OCI-LY1 (cell line): ENCODE measurements around the gene TXNIP.

Experiments used
- CTCF ChIP-seq: fragments of 200-600 bp; sonication (generic), shearing (Covaris generic); IDR thresholded peaks from 2 replicates; pipeline ENCODE4 v1.5.1; 2017; ENCODE audit warnings: mild to moderate bottlenecking, antibody characterized with exemption, low read length, moderate library complexity, mixed read lengths
- EZH2 ChIP-seq: fragments of 200-600 bp; sonication (generic), shearing (Covaris generic); IDR thresholded peaks from 2 replicates; pipeline ENCODE4 v1.8.0; 2017; ENCODE audit warnings: borderline replicate concordance, mixed run types, mild to moderate bottlenecking, antibody characterized with exemption, low read length, moderate library complexity, mixed read lengths

- TF ChIP-seq CTCF (no peak), EZH2 (no peak)
Observed at GRCh38 chr1:145967288-145967687, 29.1 kb downstream of the TXNIP start.
